ENCODE results near the gene ATXN7L2.
A peak's percentile ranks its signal among the peaks of the same experiment; 100 is the strongest.

ATXN7L2 gene

DNA sequence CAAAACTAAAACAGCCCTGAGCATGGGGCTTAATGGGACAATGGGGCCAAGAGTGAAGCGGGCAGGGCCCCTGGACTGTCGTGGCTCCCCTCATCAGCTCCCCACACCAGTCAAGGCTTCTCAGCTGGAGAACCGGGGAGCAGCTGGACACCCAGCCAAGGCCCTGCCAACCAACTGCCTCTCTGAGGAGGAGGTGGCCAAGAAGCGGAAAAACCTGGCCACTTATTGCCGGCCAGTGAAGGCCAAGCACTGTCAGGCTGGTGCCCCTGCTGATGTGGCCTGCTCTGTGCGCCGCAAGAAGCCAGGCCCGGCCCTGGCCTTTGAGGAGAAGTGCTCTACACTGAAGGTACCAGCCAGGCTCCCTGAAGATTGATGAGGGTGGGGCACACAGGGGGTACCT is 7.7 kb downstream of the ATXN7L2 start:
- Histone ChIP-seq H3K9me3 (ENCODE audit: insufficient read depth, low read length) (no peaks in the 10 kb centered on the region), H3K79me2 (ENCODE audit: insufficient read depth, low read length) (0 out of 2 replicates have a peak, but pooled peaks cover 3% of the 10 kb centered on the region), H3K9ac (ENCODE audit: low read length) (no peak overlapping the region), H3K4me3 (ENCODE audit: insufficient read depth, low read length, poor library complexity, severe bottlenecking) (no peak overlapping the region), H2AFZ (ENCODE audit: low read depth, low read length, severe bottlenecking) (no peak overlapping the region), H3K36me3 (ENCODE audit: low read length) (no peaks in the 10 kb centered on the region), H3K27ac (ENCODE audit: low read depth, low read length) (no peak overlapping the region), H3F3A (ENCODE audit: insufficient read depth) (no peaks in the 10 kb centered on the region), H3K27me3 (ENCODE audit: low read length) (no peaks in the 10 kb centered on the region), H3K4me2 (ENCODE audit: low read depth, low read length, poor library complexity, severe bottlenecking) (no peak overlapping the region), H4K20me1 (ENCODE audit: low read depth, low read length) (no peaks in the 10 kb centered on the region), H3K9me2 (replicated peaks; ENCODE audit: insufficient read depth, low read length) (no peaks in the 10 kb centered on the region)
- no peak for TF ChIP-seq EZH2phosphoT487 (conservative IDR thresholded peaks at IDR 0.05; ENCODE audit: low read length)
- TF ChIP-seq, protein P1, sequence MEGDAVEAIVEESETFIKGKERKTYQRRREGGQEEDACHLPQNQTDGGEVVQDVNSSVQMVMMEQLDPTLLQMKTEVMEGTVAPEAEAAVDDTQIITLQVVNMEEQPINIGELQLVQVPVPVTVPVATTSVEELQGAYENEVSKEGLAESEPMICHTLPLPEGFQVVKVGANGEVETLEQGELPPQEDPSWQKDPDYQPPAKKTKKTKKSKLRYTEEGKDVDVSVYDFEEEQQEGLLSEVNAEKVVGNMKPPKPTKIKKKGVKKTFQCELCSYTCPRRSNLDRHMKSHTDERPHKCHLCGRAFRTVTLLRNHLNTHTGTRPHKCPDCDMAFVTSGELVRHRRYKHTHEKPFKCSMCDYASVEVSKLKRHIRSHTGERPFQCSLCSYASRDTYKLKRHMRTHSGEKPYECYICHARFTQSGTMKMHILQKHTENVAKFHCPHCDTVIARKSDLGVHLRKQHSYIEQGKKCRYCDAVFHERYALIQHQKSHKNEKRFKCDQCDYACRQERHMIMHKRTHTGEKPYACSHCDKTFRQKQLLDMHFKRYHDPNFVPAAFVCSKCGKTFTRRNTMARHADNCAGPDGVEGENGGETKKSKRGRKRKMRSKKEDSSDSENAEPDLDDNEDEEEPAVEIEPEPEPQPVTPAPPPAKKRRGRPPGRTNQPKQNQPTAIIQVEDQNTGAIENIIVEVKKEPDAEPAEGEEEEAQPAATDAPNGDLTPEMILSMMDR (IDR thresholded peaks at IDR 0.05; ENCODE audit: insufficient read depth, low read length, poor library complexity, severe bottlenecking) = no peak

DNA sequence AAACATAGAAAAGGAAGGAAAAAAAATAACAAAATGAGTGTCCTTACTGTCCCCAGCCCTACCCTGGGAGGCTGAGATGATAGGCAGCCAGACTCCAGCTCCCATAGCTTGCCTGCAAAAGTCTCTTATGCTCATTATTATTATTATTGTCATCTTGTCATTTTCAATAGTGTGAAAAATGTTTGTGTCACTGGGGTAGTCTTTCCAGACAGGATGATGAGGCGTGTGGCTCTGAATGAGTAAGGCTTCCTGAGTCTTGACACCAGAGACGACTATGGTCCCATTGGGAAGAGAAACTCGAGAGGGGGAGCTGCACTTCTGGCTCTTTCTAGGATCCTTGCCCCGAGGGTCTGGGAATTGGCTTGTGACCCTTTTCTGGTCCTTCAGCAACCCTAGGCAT is 9.1 kb downstream of the ATXN7L2 start:
- H3K27me3 ChIP-seq (ENCODE audit: low read length) = no peaks in the 10 kb centered on the region
- H3K9me2 ChIP-seq (replicated peaks; ENCODE audit: insufficient read depth, low read length) = no peaks in the 10 kb centered on the region
- no peak overlapping the region for H3K4me3 ChIP-seq (ENCODE audit: insufficient read depth, low read length, poor library complexity, severe bottlenecking)
- H3K9ac ChIP-seq (ENCODE audit: low read length) = 0 out of 2 replicates have a peak overlapping the region, but pooled peaks have one; percentile 63
- H2AFZ ChIP-seq (ENCODE audit: low read depth, low read length, severe bottlenecking) = no peak overlapping the region
- no peaks in the 10 kb centered on the region for H4K20me1 ChIP-seq (ENCODE audit: low read depth, low read length)
- no peak overlapping the region for H3K27ac ChIP-seq (ENCODE audit: low read depth, low read length)
- TF ChIP-seq EZH2phosphoT487 (conservative IDR thresholded peaks at IDR 0.05; ENCODE audit: low read length) = no peak
- TF ChIP-seq, protein P1 (IDR thresholded peaks at IDR 0.05; ENCODE audit: insufficient read depth, low read length, poor library complexity, severe bottlenecking) = no peak
- no peaks in the 10 kb centered on the region for H3K36me3 ChIP-seq (ENCODE audit: low read length)
- H3K79me2 ChIP-seq (ENCODE audit: insufficient read depth, low read length) = 0 out of 2 replicates have a peak, but pooled peaks cover 3% of the 10 kb centered on the region
- H3F3A ChIP-seq (ENCODE audit: insufficient read depth) = no peaks in the 10 kb centered on the region
- no peak overlapping the region for H3K4me2 ChIP-seq (ENCODE audit: low read depth, low read length, poor library complexity, severe bottlenecking)
- H3K9me3 ChIP-seq (ENCODE audit: insufficient read depth, low read length) = no peaks in the 10 kb centered on the region

DNA sequence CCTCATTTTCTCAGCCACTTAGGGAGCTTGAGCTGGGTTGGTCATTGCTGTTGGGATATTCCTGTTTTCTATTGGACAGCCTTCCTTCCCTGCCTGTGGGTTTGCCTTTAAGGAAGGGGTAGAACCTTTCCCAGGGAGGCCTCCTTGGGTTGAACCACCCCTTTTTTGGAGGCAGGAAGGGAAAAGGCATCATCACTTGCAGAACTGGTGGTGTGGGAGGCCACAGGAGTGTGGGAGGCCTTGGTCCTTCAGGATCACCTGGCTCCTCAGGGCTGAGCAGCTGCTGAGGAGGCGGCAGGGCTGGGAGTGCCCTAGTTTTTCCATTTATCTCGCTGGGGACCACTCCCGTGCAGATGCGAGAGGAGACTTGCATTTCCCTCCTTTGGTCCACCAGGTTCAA is 9.5 kb downstream of the ATXN7L2 start:
- no peaks in the 10 kb centered on the region for H3K9me3 ChIP-seq (ENCODE audit: insufficient read depth, low read length)
- 0 out of 2 replicates have a peak, but pooled peaks cover 3% of the 10 kb centered on the region for H3K79me2 ChIP-seq (ENCODE audit: insufficient read depth, low read length)
- peak overlapping the region; percentile 66 for H3K4me3 ChIP-seq (ENCODE audit: insufficient read depth, low read length, poor library complexity, severe bottlenecking)
- peak overlapping the region; percentile 63 for H3K9ac ChIP-seq (ENCODE audit: low read length)
- no peak for TF ChIP-seq EZH2phosphoT487 (conservative IDR thresholded peaks at IDR 0.05; ENCODE audit: low read length)
- TF ChIP-seq, protein P1 (IDR thresholded peaks at IDR 0.05; ENCODE audit: insufficient read depth, low read length, poor library complexity, severe bottlenecking) = no peak
- no peaks in the 10 kb centered on the region for H3F3A ChIP-seq (ENCODE audit: insufficient read depth)
- no peaks in the 10 kb centered on the region for H3K27me3 ChIP-seq (ENCODE audit: low read length)
- no peaks in the 10 kb centered on the region for H4K20me1 ChIP-seq (ENCODE audit: low read depth, low read length)
- H3K27ac ChIP-seq (ENCODE audit: low read depth, low read length) = no peak overlapping the region
- peak overlapping the region; percentile 56 for H3K4me2 ChIP-seq (ENCODE audit: low read depth, low read length, poor library complexity, severe bottlenecking)
- H3K36me3 ChIP-seq (ENCODE audit: low read length) = no peaks in the 10 kb centered on the region
- no peaks in the 10 kb centered on the region for H3K9me2 ChIP-seq (replicated peaks; ENCODE audit: insufficient read depth, low read length)
- peak overlapping the region; percentile 87 for H2AFZ ChIP-seq (ENCODE audit: low read depth, low read length, severe bottlenecking)
